Glomerular endothelial cell (primary cell): ENCODE measurements around the gene CCDC148. TPM values are rescaled to one million over a fixed set of nuclear protein-coding genes. Genes with fewer than 3 reads are reported as not detected.

Experiments
- DNase-seq: peaks from one replicate; pipeline ENCODE4 v3.0.0-alpha.2; 2011; ENCODE audit warnings: low read depth, low spot score; ENCODE audit errors: extremely low read depth
- total RNA-seq: library from RNA; depleted of rRNA; stranded (reverse); fragments of >200 nt; gene quantifications from 2 replicates; pipeline ENCODE4 v1.2.3, GENCODE V29; 2015

CCDC148 gene
- total RNA-seq, 1 donor from 2014 or later = 0.35 TPM

DNA sequence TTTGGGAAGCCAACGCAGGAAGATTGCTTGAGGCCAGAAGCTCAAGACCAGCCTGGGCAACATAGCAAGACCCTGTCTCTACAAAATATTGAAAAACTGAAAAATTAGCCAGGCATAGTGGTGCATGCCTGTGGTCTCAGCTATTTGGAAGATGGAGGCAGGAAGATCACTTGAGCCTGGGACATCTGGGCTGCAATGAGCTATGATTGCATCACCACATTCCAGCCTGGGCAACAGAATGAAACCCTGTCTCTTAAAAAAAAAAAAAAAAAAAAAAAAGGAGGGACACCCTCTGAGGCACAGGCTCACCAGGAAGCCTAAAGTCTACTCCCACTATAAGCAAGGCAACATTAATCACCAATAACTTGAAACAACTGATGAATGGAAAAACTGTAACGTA lies 151.1 kb downstream of the CCDC148 start:
- no peak for DNase-seq

- no peak for DNase-seq
Measured at GRCh38 chr2:158300394-158300793, 156.2 kb downstream of the CCDC148 start.

- no peak for DNase-seq
Measured at GRCh38 chr2:158297606-158298005, 158.9 kb downstream of the CCDC148 start.

DNA sequence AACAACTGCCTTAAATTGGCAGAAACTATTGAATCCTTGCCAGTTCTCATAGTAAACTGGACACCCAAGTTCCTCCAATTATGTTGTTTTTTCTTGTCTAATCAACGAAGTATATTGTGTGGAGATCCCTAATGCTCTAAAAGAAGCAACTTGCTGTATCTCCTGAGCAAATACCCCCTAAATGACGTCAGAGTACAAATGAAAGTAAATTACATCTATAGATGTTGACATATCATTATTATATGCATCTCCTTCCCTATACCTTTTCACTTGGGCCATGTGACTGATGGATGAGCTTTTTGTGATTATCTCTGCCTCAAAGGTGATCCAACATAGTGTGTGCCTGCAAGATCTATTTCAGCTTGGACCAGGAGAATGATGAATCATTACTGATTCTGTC lies 159.4 kb downstream of the CCDC148 start:
- DNase-seq = no peak

- DNase-seq = no peak
Measured at GRCh38 chr2:158293722-158294121, 162.8 kb downstream of the CCDC148 start.

- no peak for DNase-seq
Measured at GRCh38 chr2:158291544-158292180, 164.9 kb downstream of the CCDC148 start.

DNA sequence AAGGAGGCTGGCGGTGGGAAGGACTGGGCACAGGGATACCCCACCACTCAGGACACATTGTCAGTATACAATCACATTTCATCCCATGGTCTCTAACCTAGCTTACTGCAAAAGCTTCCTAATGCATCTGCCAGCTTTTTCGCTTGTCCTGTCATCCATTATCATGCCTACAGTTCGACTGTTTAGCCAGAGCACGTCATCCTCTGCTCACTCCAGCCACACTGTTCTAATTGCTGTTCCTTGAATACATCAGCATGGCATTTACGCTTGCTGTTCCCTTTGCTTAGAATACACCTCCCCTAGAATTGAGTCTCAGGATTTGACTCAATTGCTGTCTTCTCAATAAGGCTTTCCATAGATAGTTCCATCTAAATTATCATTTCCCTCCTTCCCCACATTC lies 166.3 kb downstream of the CCDC148 start:
- no peak for DNase-seq

DNA sequence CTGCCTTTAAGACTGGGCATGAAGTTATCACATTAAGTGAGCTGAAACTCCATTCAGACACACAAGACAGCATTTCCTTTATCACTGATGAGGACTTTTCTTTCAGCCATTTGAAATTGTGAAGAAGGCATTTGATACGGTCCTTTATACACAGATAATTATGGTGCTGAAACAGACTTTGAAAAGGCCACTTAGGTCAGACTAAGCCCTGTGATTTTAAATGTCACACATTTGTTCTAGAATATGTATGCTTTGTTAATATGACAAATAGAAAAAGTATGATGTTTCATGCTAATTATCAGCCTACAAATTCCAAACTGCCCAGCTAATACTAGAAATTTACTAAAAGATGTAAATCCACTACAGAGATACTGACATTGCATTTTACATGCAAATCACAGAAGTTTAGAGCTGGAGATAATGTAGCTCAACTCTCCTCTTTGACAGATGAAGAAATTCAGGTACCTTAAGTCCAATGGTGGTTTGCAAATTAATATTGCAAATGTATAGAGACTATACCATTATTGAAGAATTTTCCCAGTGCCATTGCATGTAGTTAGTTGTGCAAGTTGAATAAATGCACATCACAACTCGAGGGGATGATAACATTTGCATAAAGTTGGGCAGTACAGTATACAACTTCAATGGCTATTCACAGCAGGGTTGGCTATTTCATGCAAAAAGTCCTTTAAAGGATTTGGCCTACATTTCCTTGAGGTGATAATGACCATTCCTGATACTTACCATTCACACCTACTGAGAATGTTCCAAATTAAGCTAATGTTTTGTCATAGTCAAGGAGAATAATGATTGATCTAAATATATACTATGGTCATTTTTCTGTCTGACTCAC lies 179.7 kb downstream of the CCDC148 start:
- DNase-seq = no peak

- no peak for DNase-seq
Measured at GRCh38 chr2:158273791-158274190, 182.8 kb downstream of the CCDC148 start.

GRCh38 chr2:158270536-158270935 lies 186.0 kb downstream of the CCDC148 start:
- DNase-seq = no peak

GRCh38 chr2:158269143-158269542 lies 187.4 kb downstream of the CCDC148 start:
- DNase-seq = no peak

DNA sequence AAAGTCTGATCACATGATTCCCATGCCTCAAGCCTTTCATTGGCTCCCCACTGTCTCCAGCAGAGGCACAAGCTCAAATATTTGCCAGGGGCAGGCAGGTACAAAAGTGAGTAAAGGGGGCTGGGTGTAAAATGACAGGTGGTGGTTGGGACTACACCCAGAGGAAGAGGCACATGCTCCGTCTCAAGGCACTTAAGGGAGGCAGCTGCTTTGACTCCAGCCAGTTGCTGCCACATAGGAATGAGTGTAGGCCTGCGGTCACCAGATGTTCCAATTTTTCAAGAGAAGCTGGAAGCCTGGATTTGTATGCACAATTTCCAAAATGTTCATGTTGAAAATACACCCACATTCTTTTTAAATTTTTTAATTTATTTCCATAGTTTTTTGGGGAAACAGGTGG lies 190.4 kb downstream of the CCDC148 start:
- DNase-seq = no peak

DNA sequence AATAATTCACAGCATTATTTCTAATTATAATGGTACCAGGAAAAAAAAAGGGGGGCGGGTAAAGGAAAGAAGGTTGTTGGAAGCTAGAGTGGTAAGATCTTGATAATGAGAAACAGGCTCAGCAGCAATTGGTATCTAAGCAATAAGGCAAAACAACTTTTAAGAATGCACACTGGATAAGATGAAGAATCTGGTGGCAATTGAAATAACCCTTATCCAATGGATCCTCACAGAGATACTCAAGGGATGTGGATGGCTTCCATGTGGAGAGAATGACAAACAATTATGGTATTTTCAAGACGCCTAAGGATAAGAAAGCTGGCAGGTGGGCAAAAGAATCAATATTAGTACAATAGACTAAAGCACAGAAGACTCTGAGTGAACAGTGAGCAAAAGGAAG lies 201.3 kb downstream of the CCDC148 start:
- no peak for DNase-seq

DNA sequence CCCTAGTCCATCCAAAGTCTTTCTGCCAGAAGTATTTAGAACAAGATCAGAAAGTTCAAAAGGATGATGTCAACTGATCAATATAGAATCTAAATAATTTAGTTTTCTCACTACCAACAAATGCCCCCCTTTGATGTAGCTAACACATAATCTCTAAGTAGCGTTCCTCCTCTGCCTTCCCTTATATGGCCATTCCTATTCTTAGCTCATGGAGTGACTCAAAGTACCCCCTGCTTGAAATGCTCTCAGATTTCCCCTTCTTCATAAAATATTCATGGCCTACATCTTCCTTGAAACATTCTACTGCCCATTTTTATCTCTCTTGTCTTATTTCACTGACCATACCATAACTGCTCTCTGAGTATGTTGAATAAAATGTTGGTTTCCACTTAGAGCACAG lies 203.4 kb downstream of the CCDC148 start:
- no peak for DNase-seq

- DNase-seq = no peak
Measured at GRCh38 chr2:158251356-158251755, 205.2 kb downstream of the CCDC148 start.

DNA sequence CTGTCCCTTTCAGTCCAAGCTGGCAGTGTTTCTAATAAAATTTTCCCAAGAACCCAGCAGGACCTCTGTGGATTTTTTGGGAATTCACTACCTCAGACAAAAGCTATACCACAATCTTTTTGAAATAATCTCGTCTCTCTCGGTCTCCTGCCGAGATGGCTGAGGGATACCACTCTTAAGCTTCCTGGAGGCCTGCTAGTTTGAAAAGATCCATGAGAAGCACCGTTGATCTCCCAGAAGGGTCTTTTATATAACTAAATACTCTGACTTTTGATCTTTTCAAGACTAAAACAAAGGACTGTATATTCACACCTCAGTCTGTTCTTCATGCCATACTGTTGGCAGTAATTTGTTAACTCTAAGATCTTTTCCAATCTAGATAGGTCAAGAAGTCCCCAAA lies 213.2 kb downstream of the CCDC148 start:
- no peak for DNase-seq

DNA sequence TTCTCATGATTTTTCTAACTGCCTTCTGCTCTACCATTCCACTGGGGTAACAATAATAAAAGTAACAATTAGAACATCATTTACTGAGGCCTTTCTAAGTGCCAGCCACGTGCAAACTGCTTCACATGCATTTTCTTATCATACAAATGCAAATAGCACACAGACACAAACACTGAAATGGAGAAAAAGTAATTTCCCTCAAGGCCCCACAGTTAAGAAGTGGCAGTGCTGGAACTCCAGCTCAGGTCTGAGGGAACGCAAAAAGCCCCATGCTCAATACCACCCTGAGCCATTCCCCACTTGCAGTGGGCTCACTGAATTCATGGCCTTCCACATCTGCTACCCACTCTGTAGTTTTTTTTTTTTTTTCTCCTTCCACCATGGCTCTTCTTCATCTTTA lies 214.3 kb downstream of the CCDC148 start:
- no peak for DNase-seq

DNA sequence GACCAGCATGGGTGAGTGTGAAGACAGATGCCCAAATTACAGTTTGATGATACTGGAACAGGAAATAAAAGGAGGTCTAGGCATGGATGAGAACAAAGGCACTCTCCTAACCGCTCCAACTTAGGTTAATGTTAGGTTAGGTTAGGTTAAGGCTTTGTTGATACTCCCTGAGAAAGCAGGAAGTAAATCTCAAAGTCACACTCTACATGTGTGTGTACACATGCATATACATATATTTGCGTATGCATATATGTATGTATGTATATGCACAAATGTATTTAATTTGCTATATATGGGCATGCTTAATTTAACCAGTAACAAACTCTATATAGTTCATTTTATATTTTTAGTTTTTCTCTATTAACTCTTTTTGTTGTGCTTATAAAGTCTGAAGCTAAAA lies 215.6 kb downstream of the CCDC148 start:
- no peak for DNase-seq

DNA sequence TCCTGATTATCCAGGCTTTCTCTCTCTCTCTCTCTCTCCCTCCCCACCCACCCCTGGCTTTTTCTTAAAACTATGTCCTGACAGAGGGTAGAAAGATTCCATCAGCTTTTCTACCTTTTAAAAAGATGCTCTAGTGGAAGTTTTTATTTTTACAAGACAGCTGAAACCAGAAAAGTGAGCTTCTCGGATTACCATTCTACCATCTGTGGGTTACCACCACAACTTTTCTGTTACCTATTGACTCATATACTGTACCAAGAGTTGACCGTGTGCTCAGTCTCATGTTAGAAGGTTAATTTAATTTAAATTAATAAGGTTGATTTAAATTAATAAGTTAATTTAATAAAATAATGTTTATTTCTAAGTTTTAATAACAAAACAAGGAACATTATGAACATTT lies 217.3 kb downstream of the CCDC148 start:
- DNase-seq = no peak

- DNase-seq = no peak
Measured at GRCh38 chr2:158234497-158234896, 222.1 kb downstream of the CCDC148 start.

DNA sequence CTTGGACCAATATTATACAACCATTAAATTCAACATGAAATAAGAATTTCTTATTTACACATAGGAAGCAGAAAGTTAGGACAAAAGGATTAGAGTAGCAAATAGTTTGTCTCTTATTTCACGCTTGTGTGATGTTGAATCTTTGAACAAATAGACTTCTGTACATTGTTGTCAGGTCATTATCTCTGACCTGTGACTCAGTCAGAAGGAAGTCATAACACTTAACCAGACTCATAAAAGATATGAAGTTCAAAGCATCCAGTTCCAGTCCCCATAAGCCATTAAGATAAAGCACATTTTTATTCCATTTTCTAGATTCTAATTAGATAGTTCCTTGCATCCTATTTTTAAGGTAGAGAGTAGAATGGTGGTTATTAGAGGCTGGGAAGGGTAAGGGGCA lies 224.1 kb downstream of the CCDC148 start:
- DNase-seq = no peak

DNA sequence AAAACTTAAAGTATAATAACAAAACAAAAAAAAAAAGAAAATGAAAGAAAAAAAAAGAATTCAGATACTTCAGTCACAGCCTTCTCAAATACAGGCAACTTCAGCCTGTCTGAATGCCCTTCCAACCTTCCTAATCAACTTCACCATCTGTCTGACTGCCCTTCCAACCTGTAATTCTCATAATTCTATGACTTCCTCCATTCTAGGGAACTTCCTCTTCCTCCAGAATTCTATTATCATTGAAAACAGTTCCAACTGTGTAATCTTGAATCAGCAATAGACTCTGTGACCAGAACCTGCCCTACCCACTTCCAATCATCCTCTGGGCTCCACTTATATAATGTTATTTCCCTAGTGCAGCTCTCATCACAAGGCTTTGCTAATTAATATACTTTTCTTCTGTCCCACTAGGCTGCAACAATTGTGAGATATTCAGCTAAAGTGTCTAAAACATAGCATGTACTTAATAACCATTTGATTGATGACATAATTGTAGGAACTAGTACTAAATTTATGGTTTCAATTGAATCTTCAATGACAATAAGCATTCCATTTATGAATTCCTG lies 227.5 kb downstream of the CCDC148 start:
- no peak for DNase-seq
